Peyer's patch (tissue), 4 donors: ENCODE measurements around the gene ZNF71. TPM values are rescaled to one million over a fixed set of nuclear protein-coding genes. Genes with fewer than 3 reads are reported as not detected.

Source experiments
- DNase-seq, 3 donors: peaks; one replicate each; pipeline ENCODE4 v3.0.0-alpha.2; 2017 to 2019
- H3K27ac ChIP-seq, 4 donors: fragments of 200-600 bp; sonication (generic); one replicate each; pipeline ENCODE4 v1.5.1; 2016 to 2019
- H3K27me3 ChIP-seq, 2 donors: fragments of 200-600 bp; sonication (generic); one replicate each; pipeline ENCODE4 v1.5.1; 2019
- H3K36me3 ChIP-seq, 3 donors: fragments of 200-600 bp; sonication (generic); one replicate each; pipeline ENCODE4 v1.5.1; 2016 to 2019
- H3K4me1 ChIP-seq, 4 donors: fragments of 200-600 bp; sonication (generic); one replicate each; pipeline ENCODE4 v1.5.1; 2016 to 2019
- H3K4me3 ChIP-seq, 4 donors: fragments of 200-600 bp; sonication (generic); 1 replicate in 3 of 4; 2 replicates in 1 of 4; pipeline ENCODE4 v1.5.1; 2016 to 2019; ENCODE audit warnings: mild to moderate bottlenecking in 1 of 4
- H3K9me3 ChIP-seq, 4 donors: fragments of 200-600 bp; sonication (generic); one replicate each; pipeline ENCODE4 v1.5.1; 2016 to 2019; ENCODE audit warnings: mild to moderate bottlenecking in 1 of 4
- POLR2A ChIP-seq, 2 donors: fragments of 450-650 bp; IDR thresholded peaks; one replicate each; pipeline ENCODE4 v1.5.1; 2017; ENCODE audit warnings: antibody characterized with exemption in 2 of 2, mild to moderate bottlenecking in 2 of 2, moderate library complexity in 2 of 2
- total RNA-seq, 4 donors: library from RNA; depleted of rRNA; stranded (reverse); fragments of >200 nt; gene quantifications; one replicate each; pipeline ENCODE4 v1.1.0, GENCODE V29; 2016
- TF ChIP-seq, protein P1 (sequence below), 6 experiments: fragments of 450-650 bp in 4 of 6; fragments of 200-600 bp in 2 of 6; sonication (generic) in 1 of 6; IDR thresholded peaks; one replicate each; pipeline ENCODE4 v1.5.1; 2017 to 2019; ENCODE audit warnings: antibody characterized with exemption in 6 of 6, mild to moderate bottlenecking in 3 of 6, moderate library complexity in 1 of 6

Gene ZNF71
- total RNA-seq, 4 donors from 2014 or later = 3.0 to 7.5 (median 6.8) TPM

DNA sequence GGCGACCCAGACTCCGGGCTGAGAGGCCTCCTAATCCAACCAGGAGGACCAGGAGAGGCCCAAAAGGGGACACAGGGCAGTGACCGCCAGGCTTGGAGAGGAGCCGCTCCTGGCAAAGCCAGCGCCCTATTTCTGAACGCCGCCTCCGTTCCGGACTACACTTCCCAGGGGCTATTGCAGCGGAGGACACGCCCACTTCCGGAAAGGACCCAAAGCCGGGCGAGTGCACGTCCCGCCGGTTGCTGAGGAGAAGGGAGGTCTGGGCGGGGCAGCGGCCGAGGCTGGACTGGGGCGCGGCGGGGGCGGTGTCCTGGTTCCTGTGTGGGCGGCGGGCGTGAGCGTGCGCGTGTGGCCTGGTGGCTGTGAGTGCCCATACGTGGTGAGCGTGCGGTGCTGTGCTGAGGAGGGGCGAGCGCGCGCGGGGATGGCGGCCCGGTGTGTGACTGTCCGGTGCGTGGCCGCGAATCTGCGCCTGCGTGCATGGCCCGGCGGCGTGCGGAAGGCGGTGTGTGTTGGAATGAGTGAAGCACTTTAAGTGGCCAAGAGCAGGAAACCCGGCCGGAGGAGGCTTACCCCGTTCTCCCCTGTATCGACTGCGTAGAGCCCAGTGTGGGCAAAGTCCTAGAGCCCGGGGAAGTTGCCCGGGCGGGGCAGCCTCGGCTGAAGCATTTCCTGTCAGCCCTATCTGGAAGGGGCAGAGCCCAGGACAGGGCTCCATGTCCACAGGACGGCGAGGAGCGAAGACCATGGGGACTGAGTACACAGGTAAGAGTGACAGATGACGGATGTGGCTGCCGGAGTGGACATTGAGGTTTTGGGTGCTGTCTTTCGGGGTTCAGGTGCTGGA lies 27.6 kb upstream of the ZNF71 start, which contains the start of gene ZNF470:
Gene ZNF470 (plus strand): TSS at position 195 of the 847 bp plus-strand sequence. CDS start 2,844 bp downstream, outside the sequence.
- peak in 1 of 2 donors; percentile 49 for TF ChIP-seq POLR2A (IDR thresholded peaks at IDR 0.05)
- TF ChIP-seq, protein P1, sequence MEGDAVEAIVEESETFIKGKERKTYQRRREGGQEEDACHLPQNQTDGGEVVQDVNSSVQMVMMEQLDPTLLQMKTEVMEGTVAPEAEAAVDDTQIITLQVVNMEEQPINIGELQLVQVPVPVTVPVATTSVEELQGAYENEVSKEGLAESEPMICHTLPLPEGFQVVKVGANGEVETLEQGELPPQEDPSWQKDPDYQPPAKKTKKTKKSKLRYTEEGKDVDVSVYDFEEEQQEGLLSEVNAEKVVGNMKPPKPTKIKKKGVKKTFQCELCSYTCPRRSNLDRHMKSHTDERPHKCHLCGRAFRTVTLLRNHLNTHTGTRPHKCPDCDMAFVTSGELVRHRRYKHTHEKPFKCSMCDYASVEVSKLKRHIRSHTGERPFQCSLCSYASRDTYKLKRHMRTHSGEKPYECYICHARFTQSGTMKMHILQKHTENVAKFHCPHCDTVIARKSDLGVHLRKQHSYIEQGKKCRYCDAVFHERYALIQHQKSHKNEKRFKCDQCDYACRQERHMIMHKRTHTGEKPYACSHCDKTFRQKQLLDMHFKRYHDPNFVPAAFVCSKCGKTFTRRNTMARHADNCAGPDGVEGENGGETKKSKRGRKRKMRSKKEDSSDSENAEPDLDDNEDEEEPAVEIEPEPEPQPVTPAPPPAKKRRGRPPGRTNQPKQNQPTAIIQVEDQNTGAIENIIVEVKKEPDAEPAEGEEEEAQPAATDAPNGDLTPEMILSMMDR (IDR thresholded peaks at IDR 0.05) = no peak
- H3K27ac ChIP-seq = peak within 1 kb of the TSS; percentile 73 to 86 (median 83)
- peak; percentile 94 to 98 (median 96) for DNase-seq
- H3K27me3 ChIP-seq = no peaks in the 10 kb centered on the region
- peaks cover 0 to 6% (median 0%) of the 10 kb centered on the region in 4 donors for H3K4me1 ChIP-seq
- peaks cover 0 to 71% (median 8%) of the 10 kb centered on the region in 4 donors for H3K9me3 ChIP-seq
- peaks cover 0 to 31% (median 0%) of the 10 kb centered on the region in 3 donors for H3K36me3 ChIP-seq
- peak within 1 kb of the TSS; percentile 72 to 85 (median 81) for H3K4me3 ChIP-seq

DNA sequence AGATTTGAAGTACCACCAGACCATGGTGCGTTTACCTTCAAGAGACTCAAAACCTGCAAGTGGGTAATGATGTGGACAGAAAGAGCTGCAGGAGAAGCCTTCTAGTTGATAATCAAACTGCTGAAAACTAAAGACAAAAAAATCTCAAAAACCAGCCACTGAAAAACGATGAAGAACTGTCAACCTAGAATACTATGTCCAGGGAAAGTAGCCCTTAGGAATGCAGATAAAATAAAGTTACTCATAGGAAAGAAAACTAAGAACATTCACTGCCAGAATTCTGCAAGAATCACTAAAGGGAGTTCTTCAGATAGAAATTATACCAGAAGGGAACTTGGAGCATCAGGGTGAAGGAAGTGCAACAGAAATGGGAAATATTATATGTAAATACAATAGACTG lies 22.5 kb upstream of the ZNF71 start:
- Histone ChIP-seq H3K4me3 (no peak overlapping the region), H3K27ac (no peak overlapping the region), H3K9me3 (peaks cover 0 to 88% (median 30%) of the 10 kb centered on the region in 4 donors), H3K36me3 (peaks cover 0 to 80% (median 0%) of the 10 kb centered on the region in 3 donors), H3K27me3 (no peaks in the 10 kb centered on the region), H3K4me1 (peaks cover 0 to 6% (median 0%) of the 10 kb centered on the region in 4 donors)
- no peak for TF ChIP-seq POLR2A (IDR thresholded peaks at IDR 0.05)
- DNase-seq = no peak

DNA sequence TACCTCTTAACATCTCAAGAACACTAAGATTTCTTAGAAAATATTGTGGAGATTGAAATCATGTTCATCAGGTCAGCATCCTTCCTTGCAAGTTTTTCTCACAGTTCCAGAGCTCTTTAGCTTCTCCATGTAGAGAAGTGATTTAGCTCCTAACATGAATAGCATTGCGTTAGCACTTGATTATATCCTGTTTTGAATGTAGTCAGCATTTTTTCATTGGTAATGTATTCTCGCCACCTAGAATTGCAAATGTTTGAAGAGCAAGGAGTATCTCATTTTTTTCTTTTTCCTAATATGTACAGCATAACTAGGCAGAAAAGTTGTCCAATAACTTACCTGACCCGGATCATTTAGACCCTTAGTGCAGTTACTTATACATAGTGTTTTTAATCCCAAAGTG lies 21.2 kb upstream of the ZNF71 start:
- Histone ChIP-seq H3K4me3 (no peak overlapping the region), H3K27ac (no peak overlapping the region), H3K4me1 (no peaks in the 10 kb centered on the region), H3K36me3 (peaks cover 0 to 76% (median 0%) of the 10 kb centered on the region in 3 donors), H3K9me3 (peaks cover 0 to 92% (median 38%) of the 10 kb centered on the region in 4 donors), H3K27me3 (no peaks in the 10 kb centered on the region)
- TF ChIP-seq, protein P1 (IDR thresholded peaks at IDR 0.05) = no peak
- no peak for TF ChIP-seq POLR2A (IDR thresholded peaks at IDR 0.05)
- DNase-seq = no peak

DNA sequence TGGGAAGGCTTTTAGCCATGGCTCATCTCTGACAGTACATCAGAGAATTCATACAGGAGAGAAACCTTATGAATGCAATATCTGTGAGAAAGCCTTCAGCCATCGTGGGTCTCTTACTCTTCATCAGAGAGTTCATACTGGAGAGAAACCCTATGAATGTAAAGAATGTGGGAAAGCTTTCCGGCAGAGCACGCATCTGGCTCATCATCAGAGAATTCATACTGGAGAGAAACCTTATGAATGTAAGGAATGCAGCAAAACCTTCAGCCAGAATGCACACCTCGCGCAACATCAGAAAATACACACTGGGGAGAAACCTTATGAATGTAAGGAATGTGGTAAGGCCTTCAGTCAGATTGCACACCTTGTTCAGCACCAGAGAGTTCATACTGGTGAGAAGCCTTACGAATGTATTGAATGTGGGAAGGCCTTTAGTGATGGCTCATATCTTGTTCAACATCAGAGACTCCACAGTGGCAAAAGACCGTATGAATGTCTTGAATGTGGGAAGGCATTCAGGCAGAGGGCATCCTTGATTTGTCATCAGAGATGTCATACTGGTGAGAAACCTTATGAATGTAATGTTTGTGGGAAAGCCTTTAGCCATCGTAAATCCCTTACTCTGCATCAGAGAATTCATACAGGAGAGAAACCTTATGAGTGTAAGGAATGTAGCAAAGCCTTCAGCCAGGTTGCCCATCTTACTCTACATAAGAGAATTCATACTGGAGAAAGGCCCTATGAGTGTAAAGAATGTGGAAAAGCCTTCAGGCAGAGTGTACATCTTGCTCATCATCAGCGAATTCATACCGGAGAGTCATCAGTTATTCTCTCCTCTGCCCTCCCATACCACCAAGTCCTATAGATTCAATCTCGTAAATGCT lies 17.1 kb upstream of the ZNF71 start:
- no peak for DNase-seq
- H3K4me1 ChIP-seq = no peaks in the 10 kb centered on the region
- no peak overlapping the region for H3K4me3 ChIP-seq
- H3K36me3 ChIP-seq = peaks cover 0 to 44% (median 0%) of the 10 kb centered on the region in 3 donors
- H3K27me3 ChIP-seq = no peaks in the 10 kb centered on the region
- TF ChIP-seq POLR2A (IDR thresholded peaks at IDR 0.05) = no peak
- TF ChIP-seq, protein P1 (IDR thresholded peaks at IDR 0.05) = no peak
- peaks cover 0 to 95% (median 41%) of the 10 kb centered on the region in 4 donors for H3K9me3 ChIP-seq
- H3K27ac ChIP-seq = no peak overlapping the region

DNA sequence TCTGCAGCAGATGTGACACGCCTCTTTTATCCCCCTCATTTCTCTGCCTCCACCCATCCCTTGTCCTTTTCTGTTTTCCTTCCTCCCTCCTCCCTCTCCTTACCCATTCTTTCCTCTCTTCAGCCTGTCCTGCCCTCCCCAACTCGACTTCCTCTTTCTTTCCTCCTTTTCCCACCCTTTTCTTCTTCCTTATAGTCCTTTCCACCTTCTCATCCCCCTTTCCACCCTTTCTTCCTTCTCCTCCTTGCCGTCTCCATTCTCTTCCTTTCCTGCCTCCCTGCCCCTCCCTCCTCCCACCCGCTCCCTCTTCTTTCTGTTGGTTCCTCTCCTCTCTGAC lies 688 bp upstream of the ZNF71 start:
- peak overlapping the region in 3 of 4 donors; percentile 76 to 98 (median 88) for H3K4me3 ChIP-seq
- H3K36me3 ChIP-seq = no peaks in the 10 kb centered on the region
- no peak for TF ChIP-seq POLR2A (IDR thresholded peaks at IDR 0.05)
- TF ChIP-seq, protein P1 (IDR thresholded peaks at IDR 0.05) = no peak
- H3K27me3 ChIP-seq = no peaks in the 10 kb centered on the region
- peaks cover 0 to 6% (median 0%) of the 10 kb centered on the region in 4 donors for H3K9me3 ChIP-seq
- peaks cover 0 to 8% (median 2%) of the 10 kb centered on the region in 4 donors for H3K4me1 ChIP-seq
- no peak for DNase-seq
- H3K27ac ChIP-seq = peak overlapping the region in 1 of 4 donors; percentile 70
